Neural progenitor cell (in vitro differentiated cells): ENCODE results near the gene AFF4.

Experiments used
- EZH2 ChIP-seq: fragments of 200-600 bp; sonication (generic); IDR thresholded peaks from 2 replicates; pipeline ENCODE4 v1.6.1; 2017; ENCODE audit warnings: antibody characterized with exemption, mild to moderate bottlenecking, moderate library complexity
- EZH2phosphoT487 ChIP-seq: fragments of 200-600 bp; sonication (generic); IDR thresholded peaks from 2 replicates; pipeline ENCODE4 v1.6.1; 2017; ENCODE audit warnings: antibody characterized with exemption
- TF ChIP-seq, protein P1 (sequence below): fragments of 200-600 bp; sonication (generic); IDR thresholded peaks from 2 replicates; pipeline ENCODE4 v1.5.1; 2017; ENCODE audit warnings: antibody characterized with exemption, mild to moderate bottlenecking

DNA sequence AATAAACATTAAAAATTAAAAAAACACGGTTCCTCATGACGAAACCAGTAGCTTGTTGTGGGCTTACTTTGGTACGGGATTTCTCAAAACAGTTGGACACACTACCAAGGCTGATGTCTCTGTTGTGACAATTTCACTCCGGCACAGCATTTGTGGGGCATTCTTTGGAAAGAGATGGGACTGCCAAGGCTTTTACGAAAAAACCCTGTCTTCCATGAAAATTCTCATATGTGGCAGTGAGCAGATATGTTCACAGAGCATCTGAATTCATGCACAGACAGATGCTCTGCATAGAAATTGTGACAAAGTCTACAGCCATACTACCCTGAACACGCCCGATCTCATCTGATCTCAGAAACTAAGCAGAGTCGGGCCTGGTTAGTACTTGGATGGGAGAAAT, 115.2 kb downstream of the AFF4 start:
- TF ChIP-seq, protein P1, sequence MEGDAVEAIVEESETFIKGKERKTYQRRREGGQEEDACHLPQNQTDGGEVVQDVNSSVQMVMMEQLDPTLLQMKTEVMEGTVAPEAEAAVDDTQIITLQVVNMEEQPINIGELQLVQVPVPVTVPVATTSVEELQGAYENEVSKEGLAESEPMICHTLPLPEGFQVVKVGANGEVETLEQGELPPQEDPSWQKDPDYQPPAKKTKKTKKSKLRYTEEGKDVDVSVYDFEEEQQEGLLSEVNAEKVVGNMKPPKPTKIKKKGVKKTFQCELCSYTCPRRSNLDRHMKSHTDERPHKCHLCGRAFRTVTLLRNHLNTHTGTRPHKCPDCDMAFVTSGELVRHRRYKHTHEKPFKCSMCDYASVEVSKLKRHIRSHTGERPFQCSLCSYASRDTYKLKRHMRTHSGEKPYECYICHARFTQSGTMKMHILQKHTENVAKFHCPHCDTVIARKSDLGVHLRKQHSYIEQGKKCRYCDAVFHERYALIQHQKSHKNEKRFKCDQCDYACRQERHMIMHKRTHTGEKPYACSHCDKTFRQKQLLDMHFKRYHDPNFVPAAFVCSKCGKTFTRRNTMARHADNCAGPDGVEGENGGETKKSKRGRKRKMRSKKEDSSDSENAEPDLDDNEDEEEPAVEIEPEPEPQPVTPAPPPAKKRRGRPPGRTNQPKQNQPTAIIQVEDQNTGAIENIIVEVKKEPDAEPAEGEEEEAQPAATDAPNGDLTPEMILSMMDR, result no peak
- TF ChIP-seq EZH2phosphoT487, result no peak
- TF ChIP-seq EZH2, result no peak
